ENCODE results near the gene ITPR1.

ITPR1 gene

GRCh38 chr3:4752201-4753072 lies 259.3 kb downstream of the ITPR1 start:
- Histone ChIP-seq H3K36me3 (ENCODE audit: control insufficient read depth, insufficient read depth, low read length) (no peaks in the 10 kb centered on the region), H2BK15ac (replicated peaks; ENCODE audit: low read depth) (no peak overlapping the region), H3K4me1 (ENCODE audit: control insufficient read depth, low read depth, low read length) (peaks cover 3% of the 10 kb centered on the region), H2AK5ac (ENCODE audit: low read length) (no peak overlapping the region), H3K4me3 (ENCODE audit: low read length) (no peak overlapping the region), H3K79me2 (ENCODE audit: control insufficient read depth, insufficient read depth, low read length) (no peaks in the 10 kb centered on the region), H2BK5ac (ENCODE audit: low read length) (no peak overlapping the region), H3K18ac (ENCODE audit: low read length) (no peak overlapping the region), H4K8ac (ENCODE audit: low read depth, low read length) (no peak overlapping the region), H4K5ac (ENCODE audit: low read length) (no peak overlapping the region), H3K79me1 (ENCODE audit: low read length) (no peaks in the 10 kb centered on the region), H3K9ac (ENCODE audit: low read length) (no peak overlapping the region), H3K4me2 (ENCODE audit: low read length) (no peak overlapping the region), H3K23ac (ENCODE audit: low read length) (no peak overlapping the region), H3K56ac (ENCODE audit: low read length) (no peak overlapping the region), H2BK120ac (ENCODE audit: low read depth, low read length) (no peak overlapping the region), H3K4ac (ENCODE audit: low read depth, low read length) (no peak overlapping the region), H3K27me3 (ENCODE audit: insufficient read depth, low read length, poor library complexity) (no peaks in the 10 kb centered on the region), H3K27ac (ENCODE audit: low read depth, low read length) (no peak overlapping the region)
- DNase-seq = peak; percentile 47
- no CpG with 5 or more reads among the region's 17 CpGs for WGBS (ENCODE audit: extremely low coverage, insufficient coverage, low lambda C conversion rate)

- no peaks in the 10 kb centered on the region for H3K36me3 ChIP-seq (ENCODE audit: control insufficient read depth, insufficient read depth, low read length)
- no peak overlapping the region for H3K4me2 ChIP-seq (ENCODE audit: low read length)
- H3K9ac ChIP-seq (ENCODE audit: low read length) = no peak overlapping the region
- no peak overlapping the region for H3K4ac ChIP-seq (ENCODE audit: low read depth, low read length)
- no peaks in the 10 kb centered on the region for H3K27me3 ChIP-seq (ENCODE audit: insufficient read depth, low read length, poor library complexity)
- H2AK5ac ChIP-seq (ENCODE audit: low read length) = no peak overlapping the region
- no peaks in the 10 kb centered on the region for H3K79me1 ChIP-seq (ENCODE audit: low read length)
- WGBS (ENCODE audit: extremely low coverage, insufficient coverage, low lambda C conversion rate) = no CpG with 5 or more reads among the region's 15 CpGs
- peaks cover 3% of the 10 kb centered on the region for H3K4me1 ChIP-seq (ENCODE audit: control insufficient read depth, low read depth, low read length)
- no peak overlapping the region for H3K27ac ChIP-seq (ENCODE audit: low read depth, low read length)
- H4K5ac ChIP-seq (ENCODE audit: low read length) = no peak overlapping the region
- H3K79me2 ChIP-seq (ENCODE audit: control insufficient read depth, insufficient read depth, low read length) = no peaks in the 10 kb centered on the region
- no peak overlapping the region for H2BK15ac ChIP-seq (replicated peaks; ENCODE audit: low read depth)
- no peak overlapping the region for H2BK120ac ChIP-seq (ENCODE audit: low read depth, low read length)
- no peak overlapping the region for H3K18ac ChIP-seq (ENCODE audit: low read length)
- no peak overlapping the region for H2BK5ac ChIP-seq (ENCODE audit: low read length)
- DNase-seq = no peak
- no peak overlapping the region for H3K56ac ChIP-seq (ENCODE audit: low read length)
- no peak overlapping the region for H3K23ac ChIP-seq (ENCODE audit: low read length)
- no peak overlapping the region for H4K8ac ChIP-seq (ENCODE audit: low read depth, low read length)
- H3K4me3 ChIP-seq (ENCODE audit: low read length) = no peak overlapping the region
These were observed 260.0 kb downstream of the ITPR1 start for GRCh38 chr3:4753073-4753691.

GRCh38 chr3:4754180-4755086 lies 261.3 kb downstream of the ITPR1 start:
- no peaks in the 10 kb centered on the region for H3K27me3 ChIP-seq (ENCODE audit: insufficient read depth, low read length, poor library complexity)
- no peak overlapping the region for H2AK5ac ChIP-seq (ENCODE audit: low read length)
- H3K9ac ChIP-seq (ENCODE audit: low read length) = no peak overlapping the region
- H3K4ac ChIP-seq (ENCODE audit: low read depth, low read length) = no peak overlapping the region
- WGBS (ENCODE audit: extremely low coverage, insufficient coverage, low lambda C conversion rate) = no CpG with 5 or more reads among the region's 7 CpGs
- no peak overlapping the region for H3K23ac ChIP-seq (ENCODE audit: low read length)
- no peak overlapping the region for H2BK5ac ChIP-seq (ENCODE audit: low read length)
- no peak for DNase-seq
- no peak overlapping the region for H3K4me2 ChIP-seq (ENCODE audit: low read length)
- H3K79me1 ChIP-seq (ENCODE audit: low read length) = no peaks in the 10 kb centered on the region
- no peak overlapping the region for H2BK120ac ChIP-seq (ENCODE audit: low read depth, low read length)
- H3K27ac ChIP-seq (ENCODE audit: low read depth, low read length) = no peak overlapping the region
- H4K5ac ChIP-seq (ENCODE audit: low read length) = no peak overlapping the region
- H3K36me3 ChIP-seq (ENCODE audit: control insufficient read depth, insufficient read depth, low read length) = no peaks in the 10 kb centered on the region
- H3K4me3 ChIP-seq (ENCODE audit: low read length) = no peak overlapping the region
- H3K79me2 ChIP-seq (ENCODE audit: control insufficient read depth, insufficient read depth, low read length) = no peaks in the 10 kb centered on the region
- H3K18ac ChIP-seq (ENCODE audit: low read length) = no peak overlapping the region
- no peak overlapping the region for H3K56ac ChIP-seq (ENCODE audit: low read length)
- H4K8ac ChIP-seq (ENCODE audit: low read depth, low read length) = no peak overlapping the region
- H3K4me1 ChIP-seq (ENCODE audit: control insufficient read depth, low read depth, low read length) = peaks cover 3% of the 10 kb centered on the region
- no peak overlapping the region for H2BK15ac ChIP-seq (replicated peaks; ENCODE audit: low read depth)

- H3K9ac ChIP-seq (ENCODE audit: low read length) = no peak overlapping the region
- H3K79me2 ChIP-seq (ENCODE audit: control insufficient read depth, insufficient read depth, low read length) = no peaks in the 10 kb centered on the region
- WGBS (ENCODE audit: extremely low coverage, insufficient coverage, low lambda C conversion rate) = no CpG with 5 or more reads among the region's 4 CpGs
- no peak overlapping the region for H3K23ac ChIP-seq (ENCODE audit: low read length)
- no peak overlapping the region for H2BK5ac ChIP-seq (ENCODE audit: low read length)
- no peaks in the 10 kb centered on the region for H3K79me1 ChIP-seq (ENCODE audit: low read length)
- no peak overlapping the region for H3K27ac ChIP-seq (ENCODE audit: low read depth, low read length)
- H3K18ac ChIP-seq (ENCODE audit: low read length) = no peak overlapping the region
- no peak overlapping the region for H3K4me3 ChIP-seq (ENCODE audit: low read length)
- H4K5ac ChIP-seq (ENCODE audit: low read length) = no peak overlapping the region
- H3K36me3 ChIP-seq (ENCODE audit: control insufficient read depth, insufficient read depth, low read length) = no peaks in the 10 kb centered on the region
- no peak overlapping the region for H3K56ac ChIP-seq (ENCODE audit: low read length)
- no peaks in the 10 kb centered on the region for H3K27me3 ChIP-seq (ENCODE audit: insufficient read depth, low read length, poor library complexity)
- H4K8ac ChIP-seq (ENCODE audit: low read depth, low read length) = no peak overlapping the region
- H2BK15ac ChIP-seq (replicated peaks; ENCODE audit: low read depth) = no peak overlapping the region
- DNase-seq = no peak
- no peak overlapping the region for H2AK5ac ChIP-seq (ENCODE audit: low read length)
- H3K4ac ChIP-seq (ENCODE audit: low read depth, low read length) = no peak overlapping the region
- peaks cover 3% of the 10 kb centered on the region for H3K4me1 ChIP-seq (ENCODE audit: control insufficient read depth, low read depth, low read length)
- no peak overlapping the region for H2BK120ac ChIP-seq (ENCODE audit: low read depth, low read length)
- H3K4me2 ChIP-seq (ENCODE audit: low read length) = no peak overlapping the region
These were observed 262.4 kb downstream of the ITPR1 start for GRCh38 chr3:4755566-4755965.

- H3K9ac ChIP-seq (ENCODE audit: low read length) = no peak overlapping the region
- no peak overlapping the region for H4K8ac ChIP-seq (ENCODE audit: low read depth, low read length)
- H3K36me3 ChIP-seq (ENCODE audit: control insufficient read depth, insufficient read depth, low read length) = no peaks in the 10 kb centered on the region
- no peak overlapping the region for H3K23ac ChIP-seq (ENCODE audit: low read length)
- DNase-seq = no peak
- no peak overlapping the region for H3K4me3 ChIP-seq (ENCODE audit: low read length)
- H2AK5ac ChIP-seq (ENCODE audit: low read length) = no peak overlapping the region
- H4K5ac ChIP-seq (ENCODE audit: low read length) = no peak overlapping the region
- no peak overlapping the region for H3K4ac ChIP-seq (ENCODE audit: low read depth, low read length)
- H2BK120ac ChIP-seq (ENCODE audit: low read depth, low read length) = no peak overlapping the region
- H3K27me3 ChIP-seq (ENCODE audit: insufficient read depth, low read length, poor library complexity) = no peaks in the 10 kb centered on the region
- H3K4me1 ChIP-seq (ENCODE audit: control insufficient read depth, low read depth, low read length) = no peaks in the 10 kb centered on the region
- no peaks in the 10 kb centered on the region for H3K79me1 ChIP-seq (ENCODE audit: low read length)
- no peak overlapping the region for H3K56ac ChIP-seq (ENCODE audit: low read length)
- H3K79me2 ChIP-seq (ENCODE audit: control insufficient read depth, insufficient read depth, low read length) = no peaks in the 10 kb centered on the region
- H3K27ac ChIP-seq (ENCODE audit: low read depth, low read length) = no peak overlapping the region
- H3K4me2 ChIP-seq (ENCODE audit: low read length) = no peak overlapping the region
- H3K18ac ChIP-seq (ENCODE audit: low read length) = no peak overlapping the region
- WGBS (ENCODE audit: extremely low coverage, insufficient coverage, low lambda C conversion rate) = no CpG with 5 or more reads among the region's 10 CpGs
- H2BK15ac ChIP-seq (replicated peaks; ENCODE audit: low read depth) = no peak overlapping the region
- no peak overlapping the region for H2BK5ac ChIP-seq (ENCODE audit: low read length)
These were observed 263.1 kb downstream of the ITPR1 start for GRCh38 chr3:4756057-4756775.
